DND-41 (cell line): ENCODE measurements around the gene CDH1.
"Not testable (repeated sequence)": the region's sequence is repeated elsewhere in the genome, so short reads cannot be mapped to it uniquely, and the experiment has no call there.

Source experiments
- ATAC-seq: fragments of 200-7000 bp; cut with Tn5 transposase; 3 replicates; pipeline ENCODE4 v1.9.1; 2021; ENCODE audit warnings: low read depth; ENCODE audit not compliant: insufficient read depth
- DNase-seq: peaks from one replicate; pipeline ENCODE4 v3.0.0-alpha.2; 2020
- H2AFZ ChIP-seq: 2 replicates; pipeline ENCODE4 v1.6.0; 2012; ENCODE audit warnings: low read depth, low read length
- H3K27ac ChIP-seq: 2 replicates; pipeline ENCODE4 v1.5.1; 2012; ENCODE audit warnings: low read length, inconsistent platforms
- H3K27me3 ChIP-seq: fragments of 200-600 bp; sonication (generic); 2 replicates; pipeline ENCODE4 v1.6.0; 2012; ENCODE audit warnings: low read length, mild to moderate bottlenecking, inconsistent platforms; ENCODE audit not compliant: insufficient read depth, poor library complexity
- H3K36me3 ChIP-seq: 2 replicates; pipeline ENCODE4 v1.5.1; 2012; ENCODE audit warnings: low read length, inconsistent platforms; ENCODE audit not compliant: insufficient read depth
- H3K4me1 ChIP-seq: 2 replicates; pipeline ENCODE4 v1.5.1; 2012; ENCODE audit warnings: mild to moderate bottlenecking, low read length; ENCODE audit not compliant: insufficient read depth
- H3K4me2 ChIP-seq: 2 replicates; pipeline ENCODE4 v1.6.0; 2012; ENCODE audit warnings: mild to moderate bottlenecking, moderate library complexity, low read length, inconsistent platforms; ENCODE audit not compliant: insufficient read depth
- H3K4me3 ChIP-seq, 2 experiments: fragments of 200-600 bp in 1 of 2; shearing (Covaris generic) in 1 of 2; 2 replicates each; pipeline ENCODE4 v1.5.1; 2012 to 2016; ENCODE audit warnings: inconsistent platforms in 2 of 2, low read length in 2 of 2, mild to moderate bottlenecking in 2 of 2, low read depth in 1 of 2, moderate library complexity in 1 of 2
- H3K79me2 ChIP-seq: 2 replicates; pipeline ENCODE4 v1.6.0; 2012; ENCODE audit warnings: low read length, inconsistent platforms; ENCODE audit not compliant: insufficient read depth
- H3K9ac ChIP-seq: 2 replicates; pipeline ENCODE4 v1.6.0; 2012; ENCODE audit warnings: low read depth, mild to moderate bottlenecking, inconsistent platforms, low read length, moderate library complexity
- H3K9me3 ChIP-seq: 2 replicates; pipeline ENCODE4 v1.5.1; 2012; ENCODE audit warnings: low read length, moderate library complexity, mild to moderate bottlenecking, inconsistent platforms; ENCODE audit not compliant: insufficient read depth, severe bottlenecking
- H4K20me1 ChIP-seq: 2 replicates; pipeline ENCODE4 v1.6.0; 2012; ENCODE audit warnings: low read length; ENCODE audit not compliant: insufficient read depth
- EZH2 ChIP-seq: IDR thresholded peaks from 3 replicates; pipeline ENCODE4 v1.6.1; 2012; ENCODE audit warnings: borderline replicate concordance, low read depth, mild to moderate bottlenecking, moderate library complexity, low read length, inconsistent platforms; ENCODE audit not compliant: severe bottlenecking
- TF ChIP-seq, protein P1 (sequence below): IDR thresholded peaks from 2 replicates; pipeline ENCODE4 v1.5.1; 2012; ENCODE audit warnings: borderline replicate concordance, low read length, moderate library complexity, mild to moderate bottlenecking; ENCODE audit not compliant: poor library complexity, severe bottlenecking; ENCODE audit errors: extremely low read depth

Gene CDH1

DNA sequence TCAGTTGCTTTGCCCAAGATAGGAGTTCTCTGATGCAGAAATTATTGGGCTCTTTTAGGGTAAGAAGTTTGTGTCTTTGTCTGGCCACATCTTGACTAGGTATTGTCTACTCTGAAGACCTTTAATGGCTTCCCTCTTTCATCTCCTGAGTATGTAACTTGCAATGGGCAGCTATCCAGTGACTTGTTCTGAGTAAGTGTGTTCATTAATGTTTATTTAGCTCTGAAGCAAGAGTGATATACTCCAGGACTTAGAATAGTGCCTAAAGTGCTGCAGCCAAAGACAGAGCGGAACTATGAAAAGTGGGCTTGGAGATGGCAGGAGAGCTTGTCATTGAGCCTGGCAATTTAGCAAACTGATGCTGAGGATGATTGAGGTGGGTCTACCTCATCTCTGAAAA, 97.5 kb downstream of the CDH1 start:
- Histone ChIP-seq H3K4me2 (no peak overlapping the region), H2AFZ (no peak overlapping the region), H3K9me3 (no peaks in the 10 kb centered on the region), H3K27me3 (no peaks in the 10 kb centered on the region), H3K36me3 (no peaks in the 10 kb centered on the region), H3K9ac (no peak overlapping the region), H3K4me1 (no peaks in the 10 kb centered on the region), H4K20me1 (no peaks in the 10 kb centered on the region), H3K4me3 (no peak overlapping the region), H3K27ac (no peak overlapping the region), H3K79me2 (no peaks in the 10 kb centered on the region)
- no peak for ATAC-seq
- TF ChIP-seq EZH2, result no peak
- TF ChIP-seq, protein P1, sequence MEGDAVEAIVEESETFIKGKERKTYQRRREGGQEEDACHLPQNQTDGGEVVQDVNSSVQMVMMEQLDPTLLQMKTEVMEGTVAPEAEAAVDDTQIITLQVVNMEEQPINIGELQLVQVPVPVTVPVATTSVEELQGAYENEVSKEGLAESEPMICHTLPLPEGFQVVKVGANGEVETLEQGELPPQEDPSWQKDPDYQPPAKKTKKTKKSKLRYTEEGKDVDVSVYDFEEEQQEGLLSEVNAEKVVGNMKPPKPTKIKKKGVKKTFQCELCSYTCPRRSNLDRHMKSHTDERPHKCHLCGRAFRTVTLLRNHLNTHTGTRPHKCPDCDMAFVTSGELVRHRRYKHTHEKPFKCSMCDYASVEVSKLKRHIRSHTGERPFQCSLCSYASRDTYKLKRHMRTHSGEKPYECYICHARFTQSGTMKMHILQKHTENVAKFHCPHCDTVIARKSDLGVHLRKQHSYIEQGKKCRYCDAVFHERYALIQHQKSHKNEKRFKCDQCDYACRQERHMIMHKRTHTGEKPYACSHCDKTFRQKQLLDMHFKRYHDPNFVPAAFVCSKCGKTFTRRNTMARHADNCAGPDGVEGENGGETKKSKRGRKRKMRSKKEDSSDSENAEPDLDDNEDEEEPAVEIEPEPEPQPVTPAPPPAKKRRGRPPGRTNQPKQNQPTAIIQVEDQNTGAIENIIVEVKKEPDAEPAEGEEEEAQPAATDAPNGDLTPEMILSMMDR, result no peak
- no peak for DNase-seq

DNA sequence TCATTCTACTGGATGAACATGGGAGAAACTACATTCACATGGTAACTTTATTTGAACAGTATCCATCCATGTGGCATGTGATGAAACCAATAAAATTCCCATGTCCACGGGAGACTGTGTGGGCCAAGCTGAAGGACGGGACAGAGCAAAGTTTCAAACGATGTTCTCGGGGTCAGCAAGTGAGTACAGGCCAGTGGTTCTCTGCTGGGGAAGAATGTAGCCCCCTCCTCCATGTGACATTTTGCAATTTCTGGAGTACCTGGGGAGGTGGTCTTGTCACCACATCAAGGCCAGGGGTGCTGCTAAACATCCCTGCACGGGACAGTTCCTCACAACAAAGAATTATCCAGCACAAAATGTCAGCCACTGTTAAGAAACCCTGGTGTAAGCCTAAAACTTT, 98.9 kb downstream of the CDH1 start:
- Histone ChIP-seq H3K27ac (no peak overlapping the region), H3K4me1 (no peaks in the 10 kb centered on the region), H4K20me1 (no peaks in the 10 kb centered on the region), H3K27me3 (no peaks in the 10 kb centered on the region), H3K9ac (no peak overlapping the region), H3K4me2 (no peak overlapping the region), H3K79me2 (no peaks in the 10 kb centered on the region), H3K36me3 (no peaks in the 10 kb centered on the region), H3K4me3 (no peak overlapping the region), H2AFZ (peak overlapping the region; percentile 26; the same call in 1 of the 2 replicates), H3K9me3 (no peaks in the 10 kb centered on the region)
- ATAC-seq, result no peak
- no peak for TF ChIP-seq EZH2
- TF ChIP-seq, protein P1, result no peak
- DNase-seq, result no peak

DNA sequence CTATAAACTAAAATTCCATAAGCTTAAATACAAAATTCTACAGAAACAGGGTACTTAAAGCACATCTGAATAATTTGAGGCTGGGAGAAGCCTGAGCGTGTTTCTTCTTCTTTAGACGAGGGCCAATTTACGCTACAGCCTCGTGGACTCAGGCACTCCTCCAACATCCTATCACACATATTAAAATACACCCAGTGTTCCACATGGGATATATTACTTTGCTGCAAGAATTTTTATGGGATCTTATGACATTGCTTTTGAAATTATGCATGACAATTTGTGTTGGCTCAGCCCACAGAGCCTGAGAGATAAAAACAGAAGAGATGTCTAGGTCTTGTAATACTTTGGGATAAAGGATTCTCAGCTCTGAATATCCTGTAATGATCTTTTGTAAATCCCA, 102.7 kb downstream of the CDH1 start:
- DNase-seq, result no peak
- Histone ChIP-seq H3K36me3 (no peaks in the 10 kb centered on the region), H3K9ac (no peak overlapping the region), H4K20me1 (no peaks in the 10 kb centered on the region), H3K79me2 (peaks cover 11% of the 10 kb centered on the region), H2AFZ (no peak overlapping the region), H3K4me1 (peaks cover 15% of the 10 kb centered on the region), H3K27me3 (no peaks in the 10 kb centered on the region), H3K27ac (no peak overlapping the region), H3K4me2 (no peak overlapping the region), H3K9me3 (no peaks in the 10 kb centered on the region), H3K4me3 (no peak overlapping the region)
- TF ChIP-seq, protein P1, result no peak
- TF ChIP-seq EZH2, result no peak
- ATAC-seq, result no peak

DNA sequence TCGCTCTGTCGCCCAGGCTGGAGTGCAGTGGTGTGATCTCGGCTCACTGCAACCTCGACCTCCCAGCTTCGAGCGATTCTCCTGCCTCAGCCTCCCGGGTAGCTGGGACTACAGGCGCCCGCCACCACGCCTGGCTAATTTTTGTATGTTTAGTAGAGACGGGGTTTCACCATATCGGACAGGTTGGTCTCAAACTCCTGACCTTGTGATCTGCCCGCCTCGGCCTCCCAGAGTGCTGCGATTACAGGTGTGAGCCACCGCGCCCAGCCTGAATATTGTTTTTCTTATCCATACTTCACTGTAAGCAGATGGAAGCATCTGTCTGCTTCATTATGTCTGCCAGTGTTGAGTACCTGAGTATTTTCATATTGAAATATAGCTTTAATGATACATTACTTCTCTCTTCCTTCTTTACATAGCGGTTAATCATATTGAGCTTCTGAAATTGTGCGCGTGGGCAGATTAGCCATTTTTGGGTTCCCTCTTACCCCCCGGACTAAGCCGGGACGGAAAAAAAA, 105.9 kb downstream of the CDH1 start:
- peak overlapping the region; percentile 73 for H3K9ac ChIP-seq
- not testable (repeated sequence) for H3K36me3 ChIP-seq, DNase-seq, H4K20me1 ChIP-seq, ATAC-seq, H3K9me3 ChIP-seq, H3K27me3 ChIP-seq
- peak overlapping the region; percentile 54 to 75; a peak in 3 of 4 replicates for H3K4me3 ChIP-seq
- H3K4me1 ChIP-seq, result peaks cover 23% of the 10 kb centered on the region
- peak overlapping the region; percentile 86 for H3K27ac ChIP-seq
- H2AFZ ChIP-seq, result peak overlapping the region; percentile 95
- peaks cover 22% of the 10 kb centered on the region for H3K79me2 ChIP-seq
- peak overlapping the region; percentile 87 for H3K4me2 ChIP-seq
